H9 (cell line): ENCODE results near the gene CCDC63. TPM values are rescaled to one million over a fixed set of nuclear protein-coding genes. Genes with fewer than 3 reads are reported as not detected.

Experiments
- DNase-seq: peaks from one replicate; pipeline ENCODE4 v3.0.0-alpha.2; 2017
- H2AFZ ChIP-seq: one replicate; pipeline ENCODE4 v1.6.1; 2013; ENCODE audit warnings: mild to moderate bottlenecking, low read length, control low read depth, moderate library complexity
- H2AK5ac ChIP-seq: 2 replicates; pipeline ENCODE4 v1.6.1; 2013; ENCODE audit warnings: low read length, control low read depth, mixed read lengths; ENCODE audit not compliant: insufficient read length
- H2BK120ac ChIP-seq: one replicate; pipeline ENCODE4 v1.6.1; 2013; ENCODE audit warnings: low read depth, mild to moderate bottlenecking, low read length, control low read depth, inconsistent platforms; ENCODE audit not compliant: poor library complexity, severe bottlenecking
- H2BK12ac ChIP-seq: 2 replicates; pipeline ENCODE4 v1.6.1; 2013; ENCODE audit warnings: low read length, control low read depth, mixed read lengths, low read depth; ENCODE audit not compliant: insufficient read length
- H2BK15ac ChIP-seq: 2 replicates; pipeline ENCODE4 v1.6.1; 2013; ENCODE audit warnings: low read depth, low read length, control low read depth
- H2BK20ac ChIP-seq: one replicate; pipeline ENCODE4 v1.6.1; 2013; ENCODE audit warnings: low read depth, mild to moderate bottlenecking, low read length, control low read depth, inconsistent platforms; ENCODE audit not compliant: poor library complexity, severe bottlenecking
- H2BK5ac ChIP-seq: 2 replicates; pipeline ENCODE4 v1.6.1; 2013; ENCODE audit warnings: low read length, control low read depth, mixed read lengths; ENCODE audit not compliant: insufficient read length
- H3K14ac ChIP-seq: 2 replicates; pipeline ENCODE4 v1.6.1; 2013; ENCODE audit warnings: low read length, control low read depth; ENCODE audit not compliant: insufficient read depth
- H3K18ac ChIP-seq: 2 replicates; pipeline ENCODE4 v1.6.1; 2013; ENCODE audit warnings: low read depth, mild to moderate bottlenecking, mixed read lengths, low read length, control low read depth; ENCODE audit not compliant: insufficient read length
- H3K23ac ChIP-seq: 2 replicates; pipeline ENCODE4 v1.6.1; 2013; ENCODE audit warnings: low read length, control low read depth, mixed read lengths, low read depth; ENCODE audit not compliant: insufficient read length
- H3K23me2 ChIP-seq: 2 replicates; pipeline ENCODE4 v1.6.1; 2013; ENCODE audit warnings: low read depth, mild to moderate bottlenecking, mixed read lengths, low read length, control low read depth; ENCODE audit not compliant: insufficient read length, poor library complexity, severe bottlenecking
- H3K27ac ChIP-seq: 2 replicates; pipeline ENCODE4 v1.5.1; 2013; ENCODE audit warnings: low read length, control low read depth, mixed read lengths, low read depth; ENCODE audit not compliant: insufficient read length
- H3K27me3 ChIP-seq: 2 replicates; pipeline ENCODE4 v1.6.1; 2013; ENCODE audit warnings: low read length, control low read depth, inconsistent platforms; ENCODE audit not compliant: insufficient read depth
- H3K4ac ChIP-seq: 2 replicates; pipeline ENCODE4 v1.6.1; 2013; ENCODE audit warnings: low read depth, mild to moderate bottlenecking, control low read depth, inconsistent platforms, low read length, moderate library complexity
- H3K4me1 ChIP-seq: 2 replicates; pipeline ENCODE4 v1.6.1; 2013; ENCODE audit warnings: low read length, control low read depth, inconsistent platforms; ENCODE audit not compliant: insufficient read depth
- H3K4me2 ChIP-seq: 2 replicates; pipeline ENCODE4 v1.6.1; 2013; ENCODE audit warnings: low read length, control low read depth, mixed read lengths; ENCODE audit not compliant: insufficient read length, insufficient read depth
- H3K56ac ChIP-seq: 2 replicates; pipeline ENCODE4 v1.6.1; 2013; ENCODE audit warnings: low read depth, mild to moderate bottlenecking, mixed read lengths, low read length, control low read depth; ENCODE audit not compliant: insufficient read length
- H3K79me1 ChIP-seq: 2 replicates; pipeline ENCODE4 v1.6.1; 2013; ENCODE audit warnings: low read depth, mild to moderate bottlenecking, moderate library complexity, low read length, control low read depth, inconsistent platforms; ENCODE audit not compliant: insufficient read depth, poor library complexity, severe bottlenecking
- H3K79me2 ChIP-seq: 2 replicates; pipeline ENCODE4 v1.6.1; 2013; ENCODE audit warnings: low read length, control low read depth, inconsistent platforms; ENCODE audit not compliant: insufficient read depth
- H3K9ac ChIP-seq: 2 replicates; pipeline ENCODE4 v1.6.1; 2013; ENCODE audit warnings: low read length, control low read depth, mixed read lengths; ENCODE audit not compliant: insufficient read length; ENCODE audit errors: extremely low read depth
- H3K9me3 ChIP-seq: one replicate; pipeline ENCODE4 v1.6.1; 2013; ENCODE audit warnings: low read depth, low read length, inconsistent platforms; ENCODE audit not compliant: control insufficient read depth
- H3T11ph ChIP-seq: one replicate; pipeline ENCODE4 v1.6.1; 2013; ENCODE audit warnings: mild to moderate bottlenecking, low read length, control low read depth, inconsistent platforms
- H4K20me1 ChIP-seq: one replicate; pipeline ENCODE4 v1.6.1; 2013; ENCODE audit not compliant: control insufficient read depth, insufficient read length, insufficient read depth
- H4K5ac ChIP-seq: 2 replicates; pipeline ENCODE4 v1.6.1; 2013; ENCODE audit warnings: low read depth, mild to moderate bottlenecking, mixed read lengths, low read length, control low read depth; ENCODE audit not compliant: insufficient read length
- H4K8ac ChIP-seq: replicated peaks from 2 replicates; pipeline ENCODE4 v1.6.1; 2013; ENCODE audit warnings: low read length, control low read depth, mixed read lengths, low read depth; ENCODE audit not compliant: insufficient read length
- H4K91ac ChIP-seq: 2 replicates; pipeline ENCODE4 v1.6.1; 2013; ENCODE audit warnings: low read depth, mild to moderate bottlenecking, moderate library complexity, mixed read lengths, low read length, control low read depth; ENCODE audit not compliant: insufficient read length
- H3K27ac Mint-ChIP-seq, 3 experiments: 2 replicates in 2 of 3; 3 replicates in 1 of 3; pipeline ENCODE4 v1.8.0; 2020 to 2021; ENCODE audit warnings: mixed read lengths in 3 of 3, mild to moderate bottlenecking in 1 of 3, moderate library complexity in 1 of 3
- H3K27me3 Mint-ChIP-seq: 2 replicates; pipeline ENCODE4 v1.8.0; 2021; ENCODE audit warnings: low read depth, mild to moderate bottlenecking, moderate library complexity, mixed read lengths
- H3K36me3 Mint-ChIP-seq, 3 experiments: 2 replicates in 2 of 3; 3 replicates in 1 of 3; pipeline ENCODE4 v1.8.0; 2020 to 2021; ENCODE audit warnings: low read depth in 3 of 3, mixed read lengths in 3 of 3; ENCODE audit not compliant: insufficient read depth in 1 of 3
- H3K4me1 Mint-ChIP-seq, 2 experiments: 2 replicates each; pipeline ENCODE4 v1.8.0; 2020; ENCODE audit warnings: mixed read lengths in 2 of 2
- H3K4me3 Mint-ChIP-seq, 2 experiments: 2 replicates in 1 of 2; 3 replicates in 1 of 2; pipeline ENCODE4 v1.8.0; 2020 to 2021; ENCODE audit warnings: mild to moderate bottlenecking in 2 of 2, mixed read lengths in 2 of 2, moderate library complexity in 1 of 2
- H3K9me3 Mint-ChIP-seq, 2 experiments: 2 replicates in 1 of 2; 3 replicates in 1 of 2; pipeline ENCODE4 v1.8.0; 2020; ENCODE audit warnings: mild to moderate bottlenecking in 2 of 2, mixed read lengths in 2 of 2, moderate library complexity in 1 of 2
- whole genome bisulfite sequencing: extraction: QIAGEN DNeasy Blood & Tissue Kit; methylation state at CpG from one replicate; pipeline ENCODE4 v1.1.7; 2013; ENCODE audit warnings: missing lambda C conversion rate, low lambda C conversion rate, mixed read lengths; ENCODE audit not compliant: insufficient read length; ENCODE audit errors: extremely low coverage; 5-methylcytosine and 5-hydroxymethylcytosine counted together
- total RNA-seq: library from RNA; stranded (reverse); gene quantifications from 2 replicates; pipeline ENCODE4 v1.2.1, GENCODE V29; 2021
- TF ChIP-seq, protein P1 (sequence below): fragments of 200-600 bp; sonication (generic); conservative IDR thresholded peaks from 3 replicates; pipeline ENCODE4 v1.8.0; 2021; ENCODE audit warnings: antibody characterized with exemption, mild to moderate bottlenecking

CCDC63 gene
- total RNA-seq, 1 experiment from 2014 or later = 0.77 TPM

DNA sequence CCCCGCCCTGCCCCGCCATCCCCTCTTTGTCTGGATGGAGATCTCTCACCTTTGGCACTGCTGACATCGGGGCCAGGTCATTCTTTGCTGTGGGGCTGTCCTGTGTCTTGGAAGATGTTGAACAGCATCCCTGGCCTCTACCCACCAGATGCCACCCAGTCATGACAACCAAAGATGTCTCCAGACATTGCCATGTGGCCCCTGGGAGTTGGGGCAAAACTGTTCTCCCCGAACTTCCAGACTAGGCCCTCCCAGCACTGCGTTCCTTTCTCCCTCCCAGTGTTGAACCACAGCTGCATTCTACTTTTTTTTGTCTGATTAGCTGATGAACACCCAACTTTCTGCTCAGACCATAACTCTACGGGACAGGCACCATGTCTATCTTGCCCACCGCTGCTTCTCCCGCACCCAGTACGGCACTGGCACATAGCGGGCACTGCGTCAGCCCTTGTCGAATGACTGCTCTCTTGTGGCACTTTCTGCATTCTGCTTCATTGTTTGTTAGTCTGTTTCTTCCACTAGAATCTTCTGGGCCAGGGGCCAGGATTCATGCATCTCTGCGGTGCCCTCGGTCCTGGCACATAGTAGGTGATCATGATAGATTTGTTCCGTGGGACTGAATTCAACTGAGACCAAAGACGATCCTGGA is 86.7 kb downstream of the CCDC63 start:
- Mint-ChIP-seq H3K27ac (peak overlapping the region in 2 of 3 experiments; percentile 45 to 97; a peak in 4 of 7 replicates), H3K4me3 (no peak overlapping the region), H3K36me3 (peaks cover 0 to 4% (median 0%) of the 10 kb centered on the region in 3 experiments; a peak in 4 of 7 replicates), H3K9me3 (0 out of 5 replicates have a peak, but pooled peaks cover 0 to 4% of the 10 kb centered on the region in 2 experiments), H3K4me1 (peaks cover 51 to 61% of the 10 kb centered on the region in 2 experiments), H3K27me3 (no peaks in the 10 kb centered on the region)
- Histone ChIP-seq H2BK20ac (no peak overlapping the region), H3K56ac (no peak overlapping the region), H2BK120ac (no peak overlapping the region), H4K20me1 (no peaks in the 10 kb centered on the region), H3K23me2 (peaks cover 4% of the 10 kb centered on the region), H2AFZ (no peak overlapping the region), H2BK15ac (no peak overlapping the region), H2BK12ac (no peak overlapping the region), H3K9ac (no peak overlapping the region), H2BK5ac (no peak overlapping the region), H3K4me1 (peaks cover 7% of the 10 kb centered on the region; the same call in 1 of the 2 replicates), H4K5ac (no peak overlapping the region), H3K27ac (no peak overlapping the region), H2AK5ac (no peak overlapping the region), H3K4me2 (no peak overlapping the region), H4K8ac (no peak overlapping the region), H3K14ac (no peak overlapping the region; the same call in 1 of the 2 replicates), H3K18ac (no peak overlapping the region), H3K4ac (no peak overlapping the region), H3K79me2 (no peaks in the 10 kb centered on the region; the same call in 1 of the 2 replicates), H3K79me1 (no peaks in the 10 kb centered on the region), H3T11ph (no peak overlapping the region), H3K27me3 (no peaks in the 10 kb centered on the region), H3K9me3 (no peaks in the 10 kb centered on the region), H4K91ac (no peak overlapping the region), H3K23ac (no peak overlapping the region)
- WGBS = no CpG with 5 or more reads among the region's 16 CpGs
- TF ChIP-seq, protein P1, sequence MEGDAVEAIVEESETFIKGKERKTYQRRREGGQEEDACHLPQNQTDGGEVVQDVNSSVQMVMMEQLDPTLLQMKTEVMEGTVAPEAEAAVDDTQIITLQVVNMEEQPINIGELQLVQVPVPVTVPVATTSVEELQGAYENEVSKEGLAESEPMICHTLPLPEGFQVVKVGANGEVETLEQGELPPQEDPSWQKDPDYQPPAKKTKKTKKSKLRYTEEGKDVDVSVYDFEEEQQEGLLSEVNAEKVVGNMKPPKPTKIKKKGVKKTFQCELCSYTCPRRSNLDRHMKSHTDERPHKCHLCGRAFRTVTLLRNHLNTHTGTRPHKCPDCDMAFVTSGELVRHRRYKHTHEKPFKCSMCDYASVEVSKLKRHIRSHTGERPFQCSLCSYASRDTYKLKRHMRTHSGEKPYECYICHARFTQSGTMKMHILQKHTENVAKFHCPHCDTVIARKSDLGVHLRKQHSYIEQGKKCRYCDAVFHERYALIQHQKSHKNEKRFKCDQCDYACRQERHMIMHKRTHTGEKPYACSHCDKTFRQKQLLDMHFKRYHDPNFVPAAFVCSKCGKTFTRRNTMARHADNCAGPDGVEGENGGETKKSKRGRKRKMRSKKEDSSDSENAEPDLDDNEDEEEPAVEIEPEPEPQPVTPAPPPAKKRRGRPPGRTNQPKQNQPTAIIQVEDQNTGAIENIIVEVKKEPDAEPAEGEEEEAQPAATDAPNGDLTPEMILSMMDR = no peak
- DNase-seq = peak; percentile 27
